Epithelial cell of esophagus (primary cell): Measurements from ENCODE around the gene TMEM94.

Experiments
- DNase-seq: peaks from one replicate; pipeline ENCODE4 v3.0.0; 2010; ENCODE audit warnings: low read depth
- H3K4me3 ChIP-seq: 2 replicates; pipeline ENCODE4 v1.5.1; 2011; ENCODE audit warnings: mild to moderate bottlenecking, low read length, control low read depth
- TF ChIP-seq, protein P1 (sequence below): IDR thresholded peaks from 2 replicates; pipeline ENCODE4 v1.5.1; 2011; ENCODE audit warnings: low read depth, mild to moderate bottlenecking, low read length, control low read depth, inconsistent platforms; ENCODE audit not compliant: insufficient read depth; ENCODE audit errors: missing control alignments

TMEM94 gene

DNA sequence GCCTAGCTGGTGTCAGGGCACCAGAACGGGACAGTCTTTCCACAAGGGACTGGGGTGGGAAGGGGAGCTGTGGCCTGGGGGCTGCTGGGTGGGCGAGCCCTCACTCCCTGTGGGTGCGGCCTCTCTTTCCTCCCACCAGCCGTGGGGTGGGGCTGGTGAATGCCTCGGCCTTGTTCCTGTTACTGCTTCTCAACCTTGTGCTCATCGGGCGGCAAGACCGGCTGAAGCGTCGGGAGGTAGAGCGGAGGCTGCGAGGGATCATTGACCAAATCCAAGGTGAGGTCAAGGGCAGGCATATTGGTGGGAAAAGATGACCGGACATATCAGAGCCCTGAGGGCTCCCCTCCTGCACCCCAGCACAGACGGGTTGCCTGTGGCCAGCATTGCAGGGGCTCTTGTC is 29.7 kb downstream of the TMEM94 start:
- DNase-seq: no peak
- TF ChIP-seq, protein P1, sequence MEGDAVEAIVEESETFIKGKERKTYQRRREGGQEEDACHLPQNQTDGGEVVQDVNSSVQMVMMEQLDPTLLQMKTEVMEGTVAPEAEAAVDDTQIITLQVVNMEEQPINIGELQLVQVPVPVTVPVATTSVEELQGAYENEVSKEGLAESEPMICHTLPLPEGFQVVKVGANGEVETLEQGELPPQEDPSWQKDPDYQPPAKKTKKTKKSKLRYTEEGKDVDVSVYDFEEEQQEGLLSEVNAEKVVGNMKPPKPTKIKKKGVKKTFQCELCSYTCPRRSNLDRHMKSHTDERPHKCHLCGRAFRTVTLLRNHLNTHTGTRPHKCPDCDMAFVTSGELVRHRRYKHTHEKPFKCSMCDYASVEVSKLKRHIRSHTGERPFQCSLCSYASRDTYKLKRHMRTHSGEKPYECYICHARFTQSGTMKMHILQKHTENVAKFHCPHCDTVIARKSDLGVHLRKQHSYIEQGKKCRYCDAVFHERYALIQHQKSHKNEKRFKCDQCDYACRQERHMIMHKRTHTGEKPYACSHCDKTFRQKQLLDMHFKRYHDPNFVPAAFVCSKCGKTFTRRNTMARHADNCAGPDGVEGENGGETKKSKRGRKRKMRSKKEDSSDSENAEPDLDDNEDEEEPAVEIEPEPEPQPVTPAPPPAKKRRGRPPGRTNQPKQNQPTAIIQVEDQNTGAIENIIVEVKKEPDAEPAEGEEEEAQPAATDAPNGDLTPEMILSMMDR: no peak
- no peak overlapping the region for H3K4me3 ChIP-seq

DNA sequence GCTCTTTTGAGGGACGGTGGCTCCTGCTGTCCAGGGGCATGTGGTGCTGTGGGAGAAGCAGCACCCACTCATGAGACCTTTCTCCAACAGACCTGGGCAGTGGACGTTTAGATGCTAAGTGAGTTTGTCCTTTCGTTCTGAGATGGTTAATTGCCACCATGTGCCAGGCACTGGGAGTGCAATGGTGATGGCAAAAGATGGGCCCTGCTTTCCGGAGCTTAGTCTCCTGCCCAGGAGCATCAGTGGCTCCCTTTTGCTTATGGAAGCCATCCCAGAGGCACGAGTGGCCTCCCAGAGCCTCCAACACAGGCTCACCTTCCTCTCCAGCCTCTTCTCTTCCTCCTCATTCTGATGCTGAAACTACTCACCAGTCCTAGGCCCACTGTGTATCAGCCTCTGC is 30.5 kb downstream of the TMEM94 start:
- TF ChIP-seq, protein P1: no peak
- DNase-seq: no peak
- H3K4me3 ChIP-seq: no peak overlapping the region

DNA sequence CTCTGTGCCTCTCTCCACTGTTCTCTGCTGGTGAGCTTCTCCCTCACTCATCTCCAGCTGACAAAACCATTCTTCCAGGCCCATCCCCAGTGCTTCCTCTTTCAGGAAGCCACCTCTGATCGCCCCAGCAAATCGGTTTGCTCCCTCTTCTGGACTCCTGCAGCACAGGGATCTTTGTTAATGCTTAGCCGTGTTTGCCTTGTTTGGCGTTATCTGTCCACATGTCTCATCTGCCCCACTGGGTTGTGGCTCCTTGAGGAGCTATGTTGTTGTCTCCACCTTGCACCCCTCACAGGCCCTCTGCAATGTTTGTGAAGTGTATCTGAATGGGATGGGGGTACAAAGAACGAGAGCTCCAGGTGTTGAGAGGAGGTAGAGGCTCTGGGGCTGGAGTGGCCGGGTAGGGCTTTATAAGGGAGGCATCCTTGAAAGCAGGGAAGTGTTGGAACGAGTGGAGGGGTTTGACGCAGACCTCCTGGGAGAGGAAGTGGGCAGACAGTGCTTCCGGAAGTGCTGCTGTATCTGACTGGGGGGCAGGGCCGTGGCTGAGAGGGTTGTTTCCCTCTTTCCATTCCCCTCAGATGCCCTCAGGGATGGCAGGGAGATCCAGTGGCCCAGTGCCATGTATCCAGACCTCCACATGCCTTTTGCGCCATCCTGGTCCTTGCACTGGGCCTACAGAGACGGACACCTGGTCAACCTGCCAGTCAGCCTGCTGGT is 31.1 kb downstream of the TMEM94 start:
- H3K4me3 ChIP-seq: no peak overlapping the region
- TF ChIP-seq, protein P1: no peak
- no peak for DNase-seq

DNA sequence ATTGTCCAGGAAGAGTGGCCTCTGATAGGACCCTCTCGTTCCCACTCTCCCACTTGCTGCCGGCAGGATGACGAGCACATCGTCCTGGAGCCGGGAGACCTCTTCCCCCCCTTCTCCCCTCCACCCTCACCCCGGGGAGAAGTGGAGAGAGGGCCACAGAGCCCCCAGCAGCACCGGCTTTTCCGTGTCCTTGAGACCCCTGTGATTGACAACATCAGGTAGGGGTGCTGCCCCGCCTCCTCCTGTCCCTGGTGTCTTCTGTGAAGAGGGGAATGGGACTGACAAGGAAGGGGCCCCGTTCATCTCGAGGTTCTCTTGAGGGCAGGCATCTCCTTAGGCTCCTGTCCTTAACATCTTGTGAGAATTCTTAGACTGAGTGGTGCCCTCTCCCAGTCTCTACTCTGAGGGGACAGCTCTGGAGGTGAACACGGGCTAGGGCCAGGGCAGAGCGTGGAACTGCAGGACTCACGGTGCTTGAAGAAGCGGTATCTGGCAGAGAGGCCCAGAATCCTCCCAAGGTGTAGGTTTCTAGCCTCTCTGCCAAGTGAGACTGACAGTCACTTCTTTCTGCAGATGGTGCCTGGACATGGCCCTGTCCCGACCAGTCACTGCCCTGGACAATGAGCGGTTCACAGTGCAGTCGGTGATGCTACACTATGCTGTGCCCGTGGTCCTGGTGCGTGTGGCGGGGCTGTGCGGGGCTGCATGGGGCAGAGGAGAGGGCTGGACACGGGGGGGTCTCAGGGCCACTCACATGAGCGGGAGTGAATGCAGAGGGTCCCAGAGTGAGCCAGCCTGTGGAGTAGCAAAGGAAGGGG is 32.5 kb downstream of the TMEM94 start:
- H3K4me3 ChIP-seq: no peak overlapping the region
- TF ChIP-seq, protein P1: no peak

DNA sequence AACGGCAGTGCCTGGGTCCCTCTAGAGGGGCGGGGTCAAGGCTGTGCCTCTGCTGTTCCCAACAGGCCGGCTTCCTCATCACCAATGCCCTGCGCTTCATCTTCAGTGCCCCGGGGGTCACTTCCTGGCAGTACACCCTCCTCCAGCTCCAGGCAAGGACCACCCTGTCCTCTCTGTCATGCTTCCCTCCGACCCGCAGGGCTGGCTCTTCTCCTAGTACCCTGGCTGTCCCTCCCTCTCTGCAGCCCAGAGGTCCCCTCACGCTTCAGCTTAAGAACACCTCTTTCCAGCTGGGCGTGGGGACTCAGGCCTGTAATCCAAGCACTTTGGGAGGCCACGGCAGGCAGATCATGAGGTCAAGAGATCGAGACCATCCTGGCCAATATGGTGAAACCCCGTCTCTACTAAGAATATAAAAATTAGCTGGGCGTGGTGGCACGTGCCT is 33.1 kb downstream of the TMEM94 start:
- TF ChIP-seq, protein P1: no peak
- no peak for DNase-seq
- H3K4me3 ChIP-seq: no peak overlapping the region

More for the DNA sequence above, 32.5 kb downstream of the TMEM94 start:
- no peak for DNase-seq

DNA sequence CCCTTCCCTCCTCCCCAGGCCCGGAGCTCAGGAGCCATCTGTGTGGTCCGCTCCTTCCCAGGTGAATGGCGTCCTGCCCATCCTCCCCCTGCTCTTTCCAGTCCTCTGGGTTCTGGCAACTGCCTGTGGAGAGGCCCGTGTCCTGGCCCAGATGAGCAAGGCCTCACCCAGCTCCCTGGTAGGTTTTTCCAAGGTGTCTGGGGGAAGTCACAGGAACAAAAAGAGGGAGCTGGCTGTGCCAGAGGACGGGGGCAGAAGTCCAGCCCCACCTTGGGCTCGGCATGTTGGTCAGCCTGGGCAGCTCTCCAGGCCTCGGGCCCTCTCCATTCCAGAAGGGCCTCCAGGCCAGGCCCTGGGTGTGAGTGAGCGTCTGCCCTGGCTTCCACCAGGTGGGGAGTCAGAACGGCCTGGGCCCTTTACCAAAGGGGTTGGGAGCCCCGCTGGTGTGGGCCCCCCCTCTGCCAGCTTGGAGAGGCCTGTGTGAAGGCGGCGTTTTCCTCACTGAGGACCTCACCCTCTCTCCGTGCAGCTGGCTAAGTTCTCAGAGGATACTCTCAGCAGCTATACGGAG is 33.8 kb downstream of the TMEM94 start:
- TF ChIP-seq, protein P1: no peak
- DNase-seq: no peak

More for the DNA sequence above, 33.8 kb downstream of the TMEM94 start:
- no peak overlapping the region for H3K4me3 ChIP-seq
